MCF 10A (cell line): ENCODE results near the gene GDPD3. TPM values are rescaled to one million over a fixed set of nuclear protein-coding genes. Genes with fewer than 3 reads are reported as not detected.
"Not testable (repeated sequence)": the region's sequence is repeated elsewhere in the genome, so short reads cannot be mapped to it uniquely, and the experiment has no call there.

ENCODE experiments used
- BruUV-seq: library from RNA; stranded (reverse); fragments of 400-500 nt; replicated peaks from 2 replicates; lab custom pipeline; 2021; lab: Mats Ljungman, UMichigan
- CTCF ChIA-PET: fragments of 300-600 bp; sonication (Branson Sonifier 250); formaldehyde crosslinking; extraction: SDS; loops from one replicate; lab custom pipeline; 2021; ENCODE audit warnings: antibody characterized with exemption, inconsistent platforms; lab: Yijun Ruan, JAX
- POLR2A ChIA-PET: fragments of 300-600, 350-650 bp; sonication (Branson Sonifier 250); formaldehyde crosslinking; extraction: SDS; loops from one replicate; lab custom pipeline; 2020; ENCODE audit warnings: antibody characterized with exemption, inconsistent platforms; lab: Yijun Ruan, JAX
- DNase-seq: peaks from one replicate; pipeline ENCODE4 v3.0.0-alpha.2; 2018; ENCODE audit not compliant: unreplicated experiment
- H3K27ac Mint-ChIP-seq: one replicate; pipeline ENCODE4 v1.8.0; 2022; ENCODE audit warnings: mild to moderate bottlenecking, low read depth, mixed read lengths; ENCODE audit not compliant: unreplicated experiment
- H3K27me3 Mint-ChIP-seq: one replicate; pipeline ENCODE4 v1.8.0; 2022; ENCODE audit warnings: mixed read lengths; ENCODE audit not compliant: insufficient read depth, unreplicated experiment
- H3K36me3 Mint-ChIP-seq: one replicate; pipeline ENCODE4 v1.8.0; 2022; ENCODE audit warnings: mild to moderate bottlenecking, moderate library complexity, mixed read lengths; ENCODE audit not compliant: insufficient read depth, unreplicated experiment
- H3K4me1 Mint-ChIP-seq: one replicate; pipeline ENCODE4 v1.8.0; 2022; ENCODE audit warnings: mixed read lengths; ENCODE audit not compliant: insufficient read depth, unreplicated experiment
- H3K4me3 Mint-ChIP-seq: one replicate; pipeline ENCODE4 v1.8.0; 2022; ENCODE audit warnings: mild to moderate bottlenecking, moderate library complexity, mixed read lengths; ENCODE audit not compliant: unreplicated experiment
- H3K9me3 Mint-ChIP-seq: one replicate; pipeline ENCODE4 v1.8.0; 2022; ENCODE audit warnings: mixed read lengths; ENCODE audit not compliant: unreplicated experiment
- CTCF ChIP-seq: fragments of 200-600 bp; IDR thresholded peaks from one replicate; pipeline ENCODE4 v1.8.0; 2022; ENCODE audit warnings: antibody characterized with exemption, mild to moderate bottlenecking; ENCODE audit not compliant: unreplicated experiment
- intact Hi-C: fragments of 100-400 bp; cut with micrococcal nuclease; formaldehyde crosslinking; loops from 2 replicates; pipeline ENCODE4 v1.14.1; 2022
- total RNA-seq: library from RNA; stranded (reverse); gene quantifications from 2 replicates; pipeline ENCODE4 v1.2.3, GENCODE V29; 2022

GDPD3 gene
- total RNA-seq, 1 experiment from 2014 or later = 0.49 TPM

- H3K9me3 Mint-ChIP-seq = no peaks in the 10 kb centered on the region
- DNase-seq = no peak
- ChIA-PET POLR2A (interaction anchor here (0.7 kb wide), 1 partner anchor 21 kb away, joined by 3 read pairs; the partner anchor contains the start of gene YPEL3), CTCF (interaction anchor here (0.5 to 0.6 kb wide), 2 partner anchors 62 to 1933 kb away, joined by 3 read pairs; no protein-coding TSS in a partner anchor)
- H3K27ac Mint-ChIP-seq = no peak overlapping the region
- no peak for TF ChIP-seq CTCF
- peaks cover 7% of the 10 kb centered on the region for H3K4me1 Mint-ChIP-seq
- intact Hi-C loops = no loop called here
- BruUV-seq = no TSS peak
- H3K27me3 Mint-ChIP-seq = no peaks in the 10 kb centered on the region
- no peak overlapping the region for H3K4me3 Mint-ChIP-seq
- peaks cover 6% of the 10 kb centered on the region for H3K36me3 Mint-ChIP-seq
Measured at GRCh38 chr16:30116291-30117207, 3.2 kb upstream of the GDPD3 start.

- POLR2A ChIA-PET = interaction anchor here (0.6 to 2.0 kb wide), 2 partner anchors 9 kb away, joined by 4 to 6 read pairs; no protein-coding TSS in a partner anchor
- Mint-ChIP-seq H3K27ac (no peak overlapping the region), H3K4me1 (peaks cover 7% of the 10 kb centered on the region), H3K36me3 (peaks cover 6% of the 10 kb centered on the region), H3K9me3 (no peaks in the 10 kb centered on the region), H3K4me3 (no peak overlapping the region), H3K27me3 (no peaks in the 10 kb centered on the region)
- no TSS peak for BruUV-seq
- DNase-seq = peak; percentile 46
- TF ChIP-seq CTCF = no peak
- CTCF ChIA-PET = interaction anchor here (0.6 kb wide), 1 partner anchor 19 kb away, joined by 3 read pairs; no protein-coding TSS in a partner anchor
- intact Hi-C loops = no loop called here
Measured at GRCh38 chr16:30115238-30115637, 1.9 kb upstream of the GDPD3 start.

- H3K27me3 Mint-ChIP-seq, H3K36me3 Mint-ChIP-seq, H3K9me3 Mint-ChIP-seq, DNase-seq, H3K4me1 Mint-ChIP-seq, BruUV-seq, intact Hi-C loops, H3K4me3 Mint-ChIP-seq, H3K27ac Mint-ChIP-seq, CTCF ChIA-PET: not testable (repeated sequence)
- POLR2A ChIA-PET = interaction anchor here (0.6 to 2.0 kb wide), 2 partner anchors 8 to 9 kb away, joined by 4 to 6 read pairs; no protein-coding TSS in a partner anchor
Measured at GRCh38 chr16:30114833-30115232, 1.5 kb upstream of the GDPD3 start.

GRCh38 chr16:30114411-30114810 lies 1.1 kb upstream of the GDPD3 start:
- Mint-ChIP-seq H3K4me1 (peaks cover 7% of the 10 kb centered on the region), H3K27ac (no peak overlapping the region), H3K4me3 (no peak overlapping the region), H3K36me3 (peaks cover 6% of the 10 kb centered on the region), H3K9me3 (no peaks in the 10 kb centered on the region), H3K27me3 (no peaks in the 10 kb centered on the region)
- POLR2A ChIA-PET = interaction anchor here (0.6 to 2.0 kb wide), 2 partner anchors 8 to 10 kb away, joined by 4 to 6 read pairs; no protein-coding TSS in a partner anchor
- CTCF ChIA-PET = interaction anchor here (1.2 to 2.9 kb wide), 2 partner anchors 11 to 23 kb away, joined by 4 to 16 read pairs; partner anchors contain the start of gene TBX6
- BruUV-seq = no TSS peak
- intact Hi-C loops = no loop called here
- no peak for TF ChIP-seq CTCF
- DNase-seq = no peak
